HG03025 (cell line): ENCODE measurements around the gene PGBD2.
A peak's percentile ranks its signal among the peaks of the same experiment; 100 is the strongest.
"Not testable (repeated sequence)": the region's sequence is repeated elsewhere in the genome, so short reads cannot be mapped to it uniquely, and the experiment has no call there.

Experiments used
- ATAC-seq: cut with Tn5 transposase; IDR thresholded peaks from one replicate; pipeline ENCODE4 v1.9.1; 2021; ENCODE audit warnings: mild to moderate bottlenecking, moderate library complexity; ENCODE audit not compliant: unreplicated experiment, low FRiP score

The PGBD2 gene, protein sequence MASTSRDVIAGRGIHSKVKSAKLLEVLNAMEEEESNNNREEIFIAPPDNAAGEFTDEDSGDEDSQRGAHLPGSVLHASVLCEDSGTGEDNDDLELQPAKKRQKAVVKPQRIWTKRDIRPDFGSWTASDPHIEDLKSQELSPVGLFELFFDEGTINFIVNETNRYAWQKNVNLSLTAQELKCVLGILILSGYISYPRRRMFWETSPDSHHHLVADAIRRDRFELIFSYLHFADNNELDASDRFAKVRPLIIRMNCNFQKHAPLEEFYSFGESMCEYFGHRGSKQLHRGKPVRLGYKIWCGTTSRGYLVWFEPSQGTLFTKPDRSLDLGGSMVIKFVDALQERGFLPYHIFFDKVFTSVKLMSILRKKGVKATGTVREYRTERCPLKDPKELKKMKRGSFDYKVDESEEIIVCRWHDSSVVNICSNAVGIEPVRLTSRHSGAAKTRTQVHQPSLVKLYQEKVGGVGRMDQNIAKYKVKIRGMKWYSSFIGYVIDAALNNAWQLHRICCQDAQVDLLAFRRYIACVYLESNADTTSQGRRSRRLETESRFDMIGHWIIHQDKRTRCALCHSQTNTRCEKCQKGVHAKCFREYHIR

DNA sequence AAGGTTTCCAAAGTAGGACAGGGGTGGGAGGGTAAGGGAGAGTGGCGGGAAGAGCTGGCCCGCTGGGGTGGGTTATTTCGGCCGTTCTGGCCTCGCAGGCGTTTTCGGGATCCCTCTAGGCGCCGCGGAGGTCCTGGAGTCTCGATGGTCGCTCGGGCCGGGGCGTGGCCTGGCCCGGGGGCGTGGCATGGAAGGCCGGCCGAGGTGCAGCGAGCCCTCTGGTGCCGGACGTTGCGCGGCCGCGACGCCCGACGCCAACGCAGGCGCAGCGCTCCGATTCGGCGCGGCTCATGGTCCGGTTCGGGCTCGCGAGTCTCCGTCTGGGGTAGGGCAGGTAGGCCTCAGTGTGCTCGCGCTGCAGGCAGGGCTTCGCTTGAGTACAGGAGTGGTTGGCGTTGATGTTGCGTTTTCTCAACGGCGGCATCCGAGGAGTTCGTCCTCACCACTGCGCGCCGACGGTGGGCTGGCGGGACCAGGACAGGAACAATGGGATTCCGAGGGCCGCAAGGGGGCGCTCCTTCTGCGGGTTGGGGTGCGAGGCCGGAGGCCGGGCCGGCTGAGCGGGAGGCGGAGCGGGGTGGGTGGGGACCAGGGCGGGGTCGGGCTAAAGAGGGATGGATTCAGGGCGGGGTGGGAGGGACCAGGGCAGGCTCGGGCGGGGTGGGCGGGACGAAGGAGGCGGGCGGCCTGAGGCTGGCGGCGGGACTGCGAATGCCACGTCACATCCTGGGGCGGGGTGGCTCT is at the start of gene PGBD2:
Gene PGBD2 (plus strand): TSS at position 227 of the 744 bp plus-strand sequence. CDS start 7,628 bp downstream, outside the sequence.
- peak; percentile 92 for ATAC-seq

DNA sequence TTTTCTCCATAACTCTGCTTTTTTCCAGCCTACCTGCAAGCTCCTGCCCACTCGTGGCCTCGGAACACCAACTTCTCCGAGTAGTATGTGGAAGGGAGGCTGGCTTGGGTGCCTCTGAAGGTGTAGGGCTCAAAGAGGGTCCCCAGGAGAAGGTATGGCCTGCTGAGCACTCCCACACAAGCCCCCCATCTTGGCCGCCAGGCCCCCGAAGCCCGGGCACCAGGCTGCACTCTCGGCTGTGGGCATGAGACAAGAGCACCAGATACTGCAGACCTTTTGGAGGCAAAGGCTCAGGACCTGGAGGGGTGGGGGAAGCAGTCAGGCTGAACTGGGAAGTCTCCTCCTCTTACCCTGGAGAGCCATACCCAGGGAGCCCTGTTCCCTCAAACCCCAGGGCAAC is 48.8 kb upstream of the PGBD2 start:
- no peak for ATAC-seq

DNA sequence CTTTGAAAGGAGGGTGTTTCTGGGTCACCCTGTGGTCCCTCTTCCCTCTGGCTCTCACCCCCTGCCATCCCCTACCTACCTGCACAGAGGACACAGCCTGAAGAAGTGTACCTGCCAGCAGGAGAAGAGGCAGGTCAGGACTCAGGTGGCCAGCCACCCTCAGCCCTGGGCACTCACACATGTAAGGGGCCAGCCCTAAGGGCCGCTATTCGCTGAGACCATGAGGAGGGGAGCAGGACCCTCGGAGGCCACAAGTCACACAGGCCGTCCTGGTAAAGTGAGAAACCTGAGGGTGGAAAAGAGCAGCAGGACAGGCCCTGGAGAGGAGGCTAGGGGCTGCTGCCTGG is 48.3 kb upstream of the PGBD2 start:
- ATAC-seq: no peak

DNA sequence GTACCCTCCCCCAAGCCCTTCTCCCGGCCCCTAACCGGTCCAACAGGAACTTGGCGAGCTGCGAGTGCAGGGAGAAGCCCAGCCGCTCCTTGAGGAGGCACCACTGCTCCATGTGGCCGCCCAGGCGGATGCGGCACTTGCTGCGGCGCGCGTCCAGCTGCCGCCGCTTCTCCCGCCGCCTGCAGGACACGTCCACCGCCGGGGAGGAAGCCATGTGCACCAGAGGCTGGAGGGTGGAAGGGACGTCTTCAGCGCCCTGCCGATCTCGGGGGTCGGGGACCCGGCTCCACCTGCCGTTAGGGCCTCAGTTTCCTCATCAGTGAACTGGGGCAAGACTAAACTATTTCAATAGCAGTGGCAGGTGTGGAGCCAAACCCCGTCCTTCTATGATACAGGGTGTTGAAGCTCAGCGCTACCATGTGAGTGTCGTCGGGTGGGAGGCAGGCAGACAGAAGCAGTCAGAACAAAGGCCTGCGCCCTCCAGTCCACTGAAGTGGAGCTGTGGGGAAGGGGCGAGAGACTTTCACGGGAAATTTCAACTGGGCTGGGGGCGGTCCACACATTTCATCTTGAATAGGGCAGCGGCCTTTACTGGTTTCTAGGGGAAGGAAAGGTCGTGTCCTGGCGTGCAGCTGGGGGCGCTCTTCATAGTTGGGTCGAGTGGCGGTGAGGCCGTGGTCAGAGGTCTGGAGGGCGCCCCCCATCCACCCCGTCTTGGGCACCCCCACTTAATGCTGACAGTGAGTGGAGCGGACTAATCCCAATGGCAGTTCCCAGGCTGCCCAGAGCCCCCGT is 47.7 kb upstream of the PGBD2 start:
- peak; percentile 32 for ATAC-seq

- peak; percentile 66 for ATAC-seq
Measured at GRCh38 chr1:248858891-248859889, 46.8 kb upstream of the PGBD2 start, which contains the start of gene ZNF692. Gene ZNF692 (minus strand): TSS chr1:248859085. CDS start chr1:248858309, 776 bp downstream.

GRCh38 chr1:248860007-248860406 is 46.0 kb upstream of the PGBD2 start:
- no peak for ATAC-seq

- ATAC-seq: no peak
Measured at GRCh38 chr1:248861616-248862015, 44.4 kb upstream of the PGBD2 start.

GRCh38 chr1:248862695-248862997 is 43.4 kb upstream of the PGBD2 start:
- peak; percentile 5 for ATAC-seq

- ATAC-seq: peak; percentile 63
Measured at GRCh38 chr1:248862998-248863881, 42.8 kb upstream of the PGBD2 start.

- ATAC-seq: no peak
Measured at GRCh38 chr1:248871837-248872401, 34.1 kb upstream of the PGBD2 start.

DNA sequence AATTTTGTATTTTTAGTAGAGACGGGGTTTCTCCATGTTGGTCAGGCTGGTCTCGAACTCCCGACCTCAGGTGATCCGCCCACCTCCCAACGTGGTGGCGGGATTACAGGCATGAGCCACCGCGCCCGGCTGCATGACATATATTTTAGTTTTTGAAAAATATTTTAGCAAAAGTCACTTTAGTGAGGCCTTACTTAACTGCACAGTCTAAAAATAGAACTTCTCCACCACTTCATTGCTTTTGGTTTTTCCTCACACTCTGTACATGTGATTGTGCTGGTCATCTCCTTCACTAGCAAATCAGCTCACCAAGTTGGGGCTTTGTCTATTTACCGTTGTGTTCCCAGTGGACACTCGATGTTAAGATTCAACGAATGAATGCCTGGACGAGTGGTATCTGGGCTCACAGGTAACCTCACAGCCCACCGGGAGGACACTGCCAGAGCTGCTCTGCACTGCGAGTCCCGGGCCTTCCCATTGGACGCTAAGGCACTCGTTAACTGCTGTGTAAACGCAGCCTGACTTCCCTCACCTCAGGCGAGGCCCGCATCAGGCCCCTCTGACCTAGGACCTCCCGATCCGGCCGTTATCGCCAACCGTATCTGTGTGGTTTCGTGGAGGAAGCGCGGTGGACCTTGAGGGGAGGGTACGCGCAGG is 33.2 kb upstream of the PGBD2 start:
- ATAC-seq: peak; percentile 39

DNA sequence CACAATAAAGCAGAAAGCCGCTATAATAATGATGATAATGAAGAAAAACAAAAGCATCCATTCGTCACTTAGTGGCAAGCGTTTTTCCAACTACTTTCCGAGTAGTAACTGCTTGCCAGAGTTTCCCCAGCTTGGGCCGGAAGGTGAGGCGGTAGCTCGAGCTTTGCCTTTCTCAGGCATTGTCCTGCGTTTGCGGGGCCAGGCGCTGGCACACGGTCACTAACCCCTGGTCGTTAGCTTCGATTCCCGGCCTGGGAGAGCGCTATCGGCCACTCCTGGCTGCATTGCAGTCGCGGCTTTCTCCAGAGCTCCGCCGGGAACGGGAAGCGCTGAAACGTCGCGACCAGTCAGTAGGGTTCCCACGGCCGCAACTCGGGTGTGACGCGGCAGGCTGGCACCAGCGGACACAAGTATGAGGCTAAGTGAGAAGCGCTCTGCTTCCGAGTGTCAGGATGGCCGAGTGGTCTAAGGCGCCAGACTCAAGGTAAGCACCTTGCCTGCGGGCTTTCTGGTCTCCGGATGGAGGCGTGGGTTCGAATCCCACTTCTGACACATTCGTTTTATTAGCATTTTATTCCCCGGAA is 32.5 kb upstream of the PGBD2 start:
- ATAC-seq: peak; percentile 78

DNA sequence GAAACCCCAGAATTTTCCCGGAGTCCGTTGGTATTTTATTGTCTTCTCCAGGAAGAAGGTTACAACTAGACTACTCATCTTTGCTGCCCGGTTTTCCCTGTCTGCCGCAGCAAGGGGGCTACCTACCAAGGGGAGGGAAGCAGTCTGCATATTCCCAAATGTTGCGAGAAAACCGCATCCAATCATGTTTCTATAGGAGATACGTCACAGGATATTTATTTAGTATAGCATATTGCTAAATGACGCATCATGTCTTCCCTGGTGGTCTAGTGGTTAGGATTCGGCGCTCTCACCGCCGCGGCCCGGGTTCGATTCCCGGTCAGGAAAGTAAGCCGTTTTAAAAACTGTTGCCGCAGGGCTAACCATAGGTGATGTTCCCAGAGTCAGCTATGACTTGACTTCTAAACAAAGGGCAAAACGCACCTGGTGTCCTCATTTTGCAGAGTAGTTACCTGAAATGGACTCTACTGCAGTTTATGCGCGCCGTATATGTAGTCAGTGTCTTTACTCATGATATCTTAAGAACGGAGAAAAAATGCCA is 32.0 kb upstream of the PGBD2 start:
- peak; percentile 45 for ATAC-seq

- no peak for ATAC-seq
Measured at GRCh38 chr1:248881261-248881660, 24.8 kb upstream of the PGBD2 start.

DNA sequence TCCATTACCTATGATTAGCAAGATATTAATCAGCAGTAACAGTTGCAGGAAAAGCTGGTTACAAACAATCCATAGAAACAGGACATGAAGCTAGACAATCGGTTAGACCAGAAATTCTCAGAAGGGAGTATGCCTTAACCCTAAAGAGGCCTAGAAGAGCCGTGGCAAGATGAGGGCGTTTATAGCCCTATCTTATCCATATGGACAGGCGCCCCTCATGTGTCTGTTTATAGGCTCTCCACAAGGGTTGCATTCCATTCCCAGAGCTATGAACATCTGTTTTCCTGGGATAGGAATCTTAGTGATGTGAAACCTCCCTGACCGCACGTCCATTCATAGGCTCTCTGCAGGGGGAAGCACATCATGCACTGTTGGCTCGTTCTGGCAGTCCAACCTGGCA is 23.6 kb upstream of the PGBD2 start:
- ATAC-seq: not testable (repeated sequence)

DNA sequence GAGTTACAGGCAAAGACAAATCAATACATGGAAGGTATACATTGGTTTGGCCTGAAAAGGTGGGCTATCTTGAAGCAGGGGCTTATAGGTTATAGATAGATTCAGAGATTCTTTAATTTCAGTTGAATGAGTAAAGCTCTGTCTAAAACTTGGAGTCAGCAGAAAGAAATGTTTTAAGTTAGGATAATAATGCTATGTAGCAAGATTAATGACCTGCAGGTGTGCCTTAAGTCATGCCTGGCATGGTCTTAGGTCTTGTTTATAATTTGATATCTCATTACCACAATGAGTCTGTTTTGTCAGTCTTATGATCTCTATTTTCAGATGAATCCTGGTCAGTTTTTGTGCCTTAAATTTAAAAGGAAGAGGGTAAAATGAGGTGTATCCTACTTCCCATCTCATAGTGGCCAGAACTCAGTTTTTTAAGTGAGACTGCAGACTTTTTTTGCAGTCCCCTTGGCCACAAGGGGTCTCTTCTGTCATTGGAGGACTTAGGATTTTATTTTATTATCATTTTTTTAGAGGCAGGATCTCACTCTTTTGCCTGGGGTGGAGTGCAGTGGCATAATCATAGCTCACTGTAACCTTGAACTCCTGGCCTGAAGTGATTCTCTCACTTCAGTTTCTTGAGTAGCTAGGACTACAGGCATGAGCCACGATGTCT is 21.3 kb upstream of the PGBD2 start:
- ATAC-seq: no peak

- ATAC-seq: no peak
Measured at GRCh38 chr1:248885646-248886045, 20.4 kb upstream of the PGBD2 start.
